Stimulated activated CD8-positive, alpha-beta memory T cell treated with anti-CD3 and anti-CD28 coated beads, Interleukin-12 subunit alpha, Interleukin-12 subunit beta, amount 100 ng/mL, for 4 hours (primary cell): ENCODE measurements around the gene ABCA12.

ENCODE experiments used
- DNase-seq: peaks from one replicate; pipeline ENCODE4 v3.0.0-alpha.2; 2020; ENCODE audit warnings: low read depth

ABCA12 gene

DNA sequence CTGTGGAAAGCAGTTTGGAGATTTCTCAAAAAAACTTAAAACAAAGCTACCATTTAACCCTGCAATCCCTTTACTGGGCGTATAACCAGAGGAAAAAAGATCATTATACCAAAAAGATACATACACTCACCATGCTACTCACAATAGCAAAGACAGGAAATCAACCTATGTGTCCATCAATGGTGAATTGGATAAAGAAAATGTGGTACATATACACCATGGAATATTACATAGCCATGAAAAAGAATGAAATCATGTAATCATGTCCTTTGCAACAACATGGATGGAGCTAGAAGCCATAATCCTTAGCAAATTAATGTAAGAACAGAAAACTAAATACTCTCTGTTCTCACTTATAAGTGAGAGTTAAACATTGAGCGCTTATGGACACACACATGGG is 18.6 kb downstream of the ABCA12 start:
- DNase-seq = no peak

DNA sequence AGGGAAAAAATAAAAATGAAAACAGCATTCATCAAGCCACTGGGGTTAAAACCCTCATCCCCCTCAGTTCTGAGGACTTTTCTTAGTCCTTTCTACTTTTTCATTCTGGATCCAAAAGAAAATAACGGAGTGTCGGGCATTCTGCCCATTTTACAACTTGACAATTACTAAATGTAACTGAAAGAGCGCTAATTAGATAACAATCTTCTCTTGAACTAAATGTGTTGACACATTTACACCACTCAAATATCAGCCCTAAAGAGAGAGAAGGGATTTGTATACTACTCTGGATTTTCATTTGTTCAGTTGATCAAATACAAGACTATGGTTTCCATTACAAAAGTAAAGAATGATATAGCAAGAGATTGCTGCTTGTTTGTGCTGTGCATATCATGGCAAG is 27.5 kb downstream of the ABCA12 start:
- DNase-seq = no peak

DNA sequence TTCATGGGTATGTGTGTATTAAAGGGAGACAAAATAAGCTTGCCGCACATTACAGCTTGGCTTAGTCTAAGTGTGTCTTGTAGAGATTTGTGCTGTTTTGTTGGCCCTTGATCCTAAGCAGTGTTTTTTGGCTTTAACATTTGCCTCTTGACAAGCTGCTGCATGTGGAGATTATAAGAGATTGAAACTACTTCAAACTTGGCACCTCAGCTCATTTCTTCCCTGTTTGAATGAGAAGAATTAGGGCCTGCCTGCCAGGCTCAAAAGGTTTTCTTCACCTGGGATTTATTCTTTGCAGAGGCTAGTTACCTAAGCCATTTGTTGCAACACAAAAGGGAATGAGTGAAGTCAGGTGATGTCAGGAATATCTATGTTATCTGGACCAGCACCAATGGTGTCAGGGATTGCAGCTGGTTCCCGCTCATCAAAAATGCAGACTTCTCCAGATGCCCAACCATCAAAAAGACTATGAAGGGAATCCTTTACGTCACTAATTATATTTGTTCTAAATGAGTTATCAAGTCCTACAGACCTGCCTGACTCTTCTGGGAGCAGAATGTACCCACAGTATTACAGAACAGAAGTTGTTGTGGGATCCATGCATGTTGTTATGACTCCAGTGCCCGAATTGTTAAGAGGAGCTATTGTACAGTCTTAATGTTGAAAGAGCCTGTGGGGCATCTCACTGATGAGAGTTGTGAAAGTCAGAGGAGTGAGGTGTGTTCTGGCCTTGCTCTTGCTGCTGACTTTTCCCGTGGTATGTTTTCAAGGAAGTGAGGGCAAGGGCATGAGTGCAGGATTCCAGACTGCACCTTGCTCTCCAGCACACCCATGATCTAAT is 31.0 kb downstream of the ABCA12 start:
- no peak for DNase-seq

DNA sequence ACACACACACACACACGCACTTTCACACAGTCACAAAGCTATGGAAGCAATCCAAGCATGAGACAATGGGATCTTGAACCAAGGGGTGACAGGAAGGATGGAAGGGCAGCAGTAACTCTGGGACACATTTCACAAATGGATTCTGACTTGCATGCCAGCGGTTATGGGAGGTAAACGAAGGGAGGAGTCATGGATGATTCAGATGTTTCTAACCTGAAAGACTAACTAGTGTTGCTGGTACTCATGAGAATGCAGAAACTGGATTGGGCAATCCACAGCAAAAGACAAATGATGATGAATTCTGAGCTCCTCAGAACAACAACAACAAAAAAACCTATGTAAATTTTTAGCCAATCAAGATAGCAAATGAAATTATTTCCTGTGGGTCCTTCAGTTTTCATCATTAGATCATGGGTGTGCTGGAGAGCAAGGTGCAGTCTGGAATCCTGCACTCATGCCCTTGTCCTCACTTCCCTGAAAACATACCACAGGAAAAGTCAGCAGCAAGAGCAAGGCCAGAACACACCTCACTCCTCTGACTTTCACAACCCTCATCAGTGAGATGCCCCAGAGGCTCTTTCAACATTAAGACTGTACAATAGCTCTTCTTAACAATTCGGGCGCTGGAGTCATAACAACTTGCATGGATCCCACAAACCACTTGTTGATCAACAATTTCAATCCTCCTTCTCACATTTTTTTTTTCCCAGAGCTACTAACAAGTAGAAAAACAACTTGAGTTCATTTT is 32.6 kb downstream of the ABCA12 start:
- no peak for DNase-seq

DNA sequence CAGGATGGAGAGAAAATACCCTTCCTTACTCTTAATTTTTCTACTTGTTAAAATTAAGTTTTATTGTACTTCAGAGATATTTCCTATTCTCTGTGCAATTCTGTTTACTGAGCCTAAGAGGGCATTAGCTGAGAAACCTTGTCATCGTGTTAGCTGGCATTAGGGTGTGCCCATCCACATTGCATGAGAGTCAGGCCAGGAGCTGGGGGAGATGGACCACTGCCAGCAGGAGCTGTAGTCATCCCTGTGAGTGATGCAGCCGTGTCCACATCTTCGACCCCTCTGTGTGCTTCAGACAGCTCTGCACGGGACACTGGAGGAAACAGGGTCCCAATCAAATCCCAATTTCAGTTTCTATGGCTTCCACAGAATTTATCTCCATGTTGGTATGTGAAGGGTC is 34.2 kb downstream of the ABCA12 start:
- DNase-seq = no peak

DNA sequence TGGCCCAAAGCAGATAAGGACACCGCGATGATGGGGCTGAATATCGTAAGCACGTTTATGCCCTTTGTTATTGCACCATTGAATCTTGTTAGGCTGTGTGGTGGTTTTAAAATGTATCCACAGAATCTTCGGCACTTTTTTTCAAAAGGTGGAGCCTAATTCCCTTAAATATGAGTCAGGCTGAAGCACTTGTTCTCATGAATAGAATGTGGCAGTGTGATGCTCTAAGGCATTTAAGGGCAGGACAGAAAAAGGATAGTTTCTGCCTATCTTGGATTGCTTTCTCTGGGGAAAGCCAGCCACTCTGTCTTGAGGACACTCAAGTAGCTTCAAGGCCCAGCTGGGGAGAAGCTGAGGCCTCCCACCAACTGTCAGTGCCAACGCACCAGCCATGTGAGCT is 39.6 kb downstream of the ABCA12 start:
- DNase-seq = no peak

DNA sequence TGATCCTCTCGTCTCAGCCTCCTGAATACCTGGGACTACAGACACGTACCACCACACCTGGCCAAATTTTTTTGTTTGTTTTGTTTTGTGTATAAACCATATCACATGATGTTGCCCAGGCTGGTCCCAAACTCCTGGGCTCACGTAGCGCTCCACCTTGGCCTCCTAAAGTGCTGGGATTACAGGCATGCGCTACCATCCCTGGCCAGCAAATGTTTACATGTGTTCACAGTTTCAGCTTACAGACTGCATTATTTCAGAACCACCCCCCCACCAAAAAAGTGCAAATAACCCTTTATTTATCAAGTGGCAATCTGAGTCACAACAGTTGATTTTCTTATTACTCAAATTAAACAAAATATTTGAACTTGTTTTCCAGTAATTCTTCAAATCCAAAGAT is 54.3 kb downstream of the ABCA12 start:
- no peak for DNase-seq

DNA sequence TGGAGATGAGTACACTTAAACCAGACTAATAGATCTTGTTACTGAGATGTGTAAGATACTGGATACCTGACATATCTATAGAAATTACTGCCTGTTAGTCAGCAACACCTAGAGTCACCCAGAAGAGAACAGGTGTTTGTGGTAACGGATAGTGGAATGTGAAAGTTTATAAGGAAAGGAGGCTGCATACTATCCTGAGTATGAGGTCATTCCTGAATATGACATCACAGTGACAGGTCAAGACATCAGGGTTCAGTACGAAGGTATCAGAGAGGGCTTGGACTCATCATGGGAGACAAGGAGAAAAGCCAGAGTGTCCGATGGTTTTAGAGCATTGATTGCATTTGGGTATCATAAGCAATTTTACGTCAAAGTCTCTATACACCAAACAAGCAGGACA is 55.3 kb downstream of the ABCA12 start:
- no peak for DNase-seq

DNA sequence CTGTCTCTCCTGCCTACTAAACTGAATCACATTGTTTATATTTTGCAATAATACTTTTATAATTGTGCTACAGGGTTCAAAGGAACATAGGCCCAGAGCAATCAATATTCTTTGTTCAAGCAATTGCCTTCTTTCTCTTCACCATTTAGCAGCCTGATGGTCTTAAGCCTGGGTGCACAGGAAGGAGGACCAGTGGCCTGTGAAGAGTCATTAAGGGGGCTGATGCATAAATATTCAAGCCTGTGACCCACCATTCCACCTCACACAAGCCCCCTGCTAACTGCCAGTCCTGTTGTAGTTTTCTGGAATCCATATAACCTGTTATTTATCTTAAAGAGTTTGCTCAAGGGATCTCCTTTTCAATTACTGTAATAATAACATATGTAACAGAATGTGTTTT is 56.0 kb downstream of the ABCA12 start:
- DNase-seq = no peak

DNA sequence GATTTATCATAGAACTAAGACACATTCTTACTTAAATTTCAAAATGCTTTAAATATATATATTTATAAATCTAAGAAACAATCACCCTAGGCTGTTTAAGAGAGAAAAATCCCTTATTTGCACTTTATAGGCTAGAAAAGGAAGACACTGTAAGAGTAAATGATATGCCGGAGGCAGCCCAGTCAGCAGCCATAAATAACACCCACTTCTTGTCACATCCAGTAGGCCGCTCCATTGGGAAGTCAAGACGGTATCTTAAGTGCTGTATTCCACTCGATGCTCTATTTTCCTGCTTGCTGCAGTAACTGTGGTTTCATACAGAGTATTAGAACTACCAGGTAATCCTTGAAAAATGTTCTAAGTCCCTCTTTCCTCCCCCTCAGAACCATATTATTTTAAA is 57.9 kb downstream of the ABCA12 start:
- DNase-seq = no peak

DNA sequence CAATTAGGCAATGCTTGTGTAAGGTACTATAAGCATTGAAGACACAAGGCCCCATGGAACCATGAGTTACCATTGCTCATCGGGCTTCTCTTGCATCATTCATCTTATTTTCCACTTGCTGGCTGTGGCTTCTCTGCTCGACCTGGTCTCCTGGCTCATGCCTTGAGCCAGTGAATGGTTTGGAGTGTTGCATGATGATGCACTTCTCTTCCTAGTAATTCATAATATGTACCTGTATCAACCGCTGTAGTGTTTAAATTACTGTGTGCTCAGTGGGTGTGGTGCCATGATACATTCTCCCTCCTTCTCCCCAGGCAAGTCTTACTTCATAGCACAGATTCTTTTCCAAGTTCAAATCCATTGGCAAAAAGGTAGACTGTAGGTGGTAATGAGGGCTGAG is 66.8 kb downstream of the ABCA12 start:
- DNase-seq = no peak

DNA sequence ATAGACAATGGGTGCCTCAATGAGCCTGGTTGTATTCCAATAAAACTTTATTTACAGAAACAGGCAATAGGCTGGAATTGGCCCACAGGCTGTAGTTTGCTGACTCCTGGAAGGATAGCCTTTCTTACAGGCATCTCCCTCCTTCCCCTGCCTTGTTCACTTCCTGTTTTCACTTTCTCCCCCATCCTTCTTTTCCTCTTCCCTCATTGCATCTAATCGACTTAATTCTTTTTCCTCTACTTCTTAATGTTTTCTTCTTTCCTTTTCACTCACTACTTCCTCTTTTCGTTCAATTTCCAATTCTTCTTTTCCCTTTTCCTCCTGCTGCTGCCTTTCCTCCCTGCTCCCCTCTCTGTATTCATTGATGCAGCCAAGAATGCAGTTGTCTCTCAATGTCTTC is 70.0 kb downstream of the ABCA12 start:
- DNase-seq = no peak

DNA sequence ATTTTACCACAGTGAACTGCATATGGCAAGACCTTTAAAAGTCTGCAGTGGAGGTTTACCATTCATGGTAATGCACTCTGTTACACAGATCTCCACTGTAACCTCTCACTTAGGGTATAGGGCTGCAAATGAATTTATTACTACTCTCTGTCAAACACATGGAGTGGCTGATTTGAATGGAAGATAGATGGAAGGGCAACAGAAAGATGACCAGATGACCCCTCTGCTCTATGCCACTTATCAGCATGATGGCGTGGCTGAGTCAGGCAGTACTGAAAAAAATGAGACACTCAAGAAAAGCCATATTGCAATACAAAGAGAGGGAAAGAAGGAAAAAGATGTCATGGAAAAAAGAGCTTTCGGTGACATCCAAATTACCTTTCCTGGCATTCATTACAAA is 72.3 kb downstream of the ABCA12 start:
- DNase-seq = no peak

DNA sequence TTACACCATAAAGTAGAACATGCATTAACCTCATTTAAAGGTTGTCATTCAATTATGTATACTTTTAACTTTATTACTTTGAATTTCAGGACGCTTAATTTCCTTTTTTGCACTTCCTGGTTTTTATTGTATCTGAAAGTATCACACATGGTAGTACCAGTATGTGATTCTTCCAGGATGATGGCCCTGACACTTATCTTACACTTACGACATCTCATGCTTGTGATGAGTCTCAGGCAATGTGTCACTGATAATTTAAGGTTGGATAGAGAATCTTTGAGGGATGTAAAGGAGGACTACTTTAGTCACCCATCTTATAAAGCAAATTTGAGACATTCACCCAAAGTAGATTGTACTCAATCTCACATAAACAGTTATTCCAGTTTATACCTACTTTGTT is 74.9 kb downstream of the ABCA12 start:
- no peak for DNase-seq

DNA sequence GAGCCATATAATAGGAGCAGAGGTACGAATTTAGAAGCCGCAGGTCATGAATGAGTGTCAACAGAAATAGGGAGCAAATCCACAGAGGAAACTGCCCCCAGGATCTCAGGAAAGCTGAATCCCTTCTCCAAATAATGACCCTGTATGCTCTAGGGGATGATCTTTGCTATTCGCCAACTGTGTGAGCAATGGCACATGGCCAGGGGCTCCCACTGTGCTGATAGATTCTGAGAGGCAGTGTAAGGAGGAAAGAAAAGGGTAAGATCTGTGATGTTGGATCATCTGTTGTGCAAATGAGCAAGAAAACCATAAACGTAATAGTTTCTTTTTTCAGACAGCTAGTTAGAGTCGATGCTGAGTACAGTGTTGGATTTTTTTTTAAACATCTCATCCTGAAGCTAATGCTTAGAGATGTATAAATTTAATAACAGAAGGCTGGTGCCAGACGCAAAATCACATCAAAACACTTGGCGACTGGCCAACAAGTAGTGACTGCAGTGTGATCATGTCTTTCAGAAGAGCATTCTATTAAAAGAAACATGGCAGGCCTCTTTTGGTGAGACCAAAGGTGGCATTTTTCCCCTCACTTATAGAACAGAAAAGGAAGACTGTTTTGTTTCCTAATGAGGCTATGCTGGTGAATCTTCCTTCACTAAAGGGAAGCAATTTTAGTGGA is 77.4 kb downstream of the ABCA12 start:
- DNase-seq = no peak

DNA sequence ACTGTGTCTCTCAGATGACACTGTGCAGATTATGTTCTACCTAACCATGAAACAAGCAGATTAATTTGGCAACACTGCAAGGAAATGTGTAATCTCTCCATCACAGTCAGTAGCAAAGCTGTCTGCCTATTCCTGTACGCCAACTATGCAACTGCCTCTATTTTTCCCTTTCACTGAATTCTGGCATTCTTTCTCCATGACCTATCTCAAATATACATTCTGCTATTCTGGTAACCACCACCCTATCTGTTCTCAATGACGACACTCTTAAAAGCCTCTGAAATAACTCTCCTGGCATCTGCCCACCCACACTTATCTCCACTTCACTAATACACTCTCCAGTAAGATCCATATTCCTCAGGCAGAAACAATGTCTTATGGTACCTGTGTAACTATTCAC is 78.7 kb downstream of the ABCA12 start:
- DNase-seq = no peak

DNA sequence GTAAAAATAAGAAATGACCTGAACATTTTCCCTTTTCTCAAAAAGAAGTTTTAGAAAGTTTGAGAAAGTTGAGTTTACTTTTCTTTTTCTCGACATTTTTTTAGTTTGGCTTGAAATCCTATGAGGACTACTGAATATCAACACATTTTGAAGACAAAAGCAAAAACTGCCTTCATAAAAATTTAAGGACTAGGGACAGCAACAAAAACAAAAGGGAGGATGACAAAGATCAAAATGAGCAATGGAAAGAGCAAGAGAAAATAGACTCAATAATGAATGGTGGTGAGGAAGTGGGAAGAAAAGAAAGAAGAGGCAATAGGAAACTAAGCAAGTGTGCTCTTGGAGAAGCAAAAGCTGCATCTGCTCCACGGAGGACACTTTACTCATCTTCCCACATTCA is 82.5 kb downstream of the ABCA12 start:
- no peak for DNase-seq

DNA sequence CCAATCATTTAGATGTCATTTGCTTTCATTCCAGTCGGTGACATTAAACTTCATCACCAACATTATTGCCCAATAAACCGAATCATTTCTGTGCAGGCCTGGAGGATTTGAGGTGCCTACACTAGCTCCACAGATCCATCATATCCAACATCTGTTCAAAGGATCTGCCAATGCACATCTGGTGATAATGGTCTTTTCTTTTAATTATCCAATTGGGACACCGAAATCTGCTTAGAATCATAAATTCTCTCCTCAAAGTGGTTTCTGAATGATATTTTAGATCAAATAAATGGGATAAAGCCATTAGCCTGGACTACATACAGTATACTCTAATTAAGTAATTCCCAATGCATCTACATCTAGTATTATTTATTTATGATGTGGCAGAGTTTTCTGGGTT is 85.6 kb downstream of the ABCA12 start:
- no peak for DNase-seq

DNA sequence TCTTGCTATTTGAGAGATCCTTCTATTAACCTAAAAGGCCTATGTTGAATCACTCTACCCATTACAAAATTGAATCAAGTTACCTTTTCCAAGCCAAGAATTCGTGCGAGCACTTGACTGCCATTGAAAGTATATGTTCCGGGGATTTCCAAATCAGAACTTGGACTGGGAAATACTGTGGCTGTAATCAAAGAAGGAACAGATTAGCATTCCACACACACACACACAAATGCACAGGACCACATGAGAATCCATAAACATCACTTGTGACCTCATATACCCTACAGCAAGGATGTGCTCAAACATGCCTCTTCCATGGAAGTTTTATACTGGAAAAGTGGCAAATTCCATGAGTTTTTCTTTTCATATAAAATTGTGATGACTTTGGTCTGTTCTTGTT is 86.0 kb downstream of the ABCA12 start:
- no peak for DNase-seq

DNA sequence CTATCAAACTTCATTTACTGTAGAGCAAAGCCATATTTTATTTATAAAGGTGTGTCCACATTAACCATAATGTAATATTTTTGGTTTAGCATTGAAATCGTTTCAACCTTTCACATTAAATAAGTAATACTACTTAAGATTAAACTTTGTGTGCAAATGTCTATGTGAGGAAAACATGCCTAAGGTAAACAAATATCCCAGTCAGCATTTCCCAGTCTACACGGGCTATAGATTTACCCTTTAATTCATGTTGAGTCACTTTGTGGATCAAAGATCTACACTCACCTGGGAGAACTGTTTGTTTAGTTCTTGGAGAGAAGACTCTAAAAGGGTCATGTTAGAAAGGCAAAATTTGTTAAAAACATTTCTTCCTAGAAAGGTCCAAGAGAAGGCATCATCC is 89.1 kb downstream of the ABCA12 start:
- no peak for DNase-seq

DNA sequence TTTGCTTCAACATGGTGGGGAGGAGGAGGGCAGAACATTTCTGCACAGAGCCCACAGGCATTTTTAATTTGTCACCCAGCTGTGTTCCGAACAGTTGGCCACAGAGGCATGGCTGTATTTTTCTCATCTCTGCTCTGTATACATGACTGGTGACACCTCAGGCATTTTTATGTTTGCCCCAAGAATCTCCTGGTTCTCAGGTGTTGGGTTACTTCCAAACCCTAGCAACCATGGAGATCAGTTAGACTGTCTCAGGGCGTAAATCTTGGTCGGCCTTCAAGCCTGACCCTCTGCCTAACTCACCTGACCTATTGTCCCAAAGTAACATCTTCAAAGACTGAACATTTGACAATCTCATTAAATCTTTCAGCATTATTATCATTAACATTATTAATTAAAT is 100.0 kb downstream of the ABCA12 start:
- DNase-seq = no peak

DNA sequence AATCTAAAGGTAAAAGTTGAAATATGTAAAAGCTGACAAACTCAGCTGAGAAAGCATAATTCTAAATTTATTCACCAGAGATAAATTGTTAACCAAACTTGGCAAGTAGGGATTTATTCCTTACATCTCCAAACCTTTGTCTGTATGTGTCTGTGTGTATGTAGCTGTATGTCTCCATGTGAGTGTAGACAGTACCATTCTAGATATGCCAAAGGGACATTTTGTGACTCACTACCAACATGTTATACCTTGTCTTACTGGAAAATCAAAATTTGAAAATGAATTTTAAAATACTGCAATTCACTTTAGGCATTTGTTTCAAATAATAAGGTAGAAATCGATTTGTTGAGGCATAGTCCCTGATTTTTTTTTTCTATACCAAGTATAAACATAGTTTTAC is 102.1 kb downstream of the ABCA12 start:
- DNase-seq = no peak

DNA sequence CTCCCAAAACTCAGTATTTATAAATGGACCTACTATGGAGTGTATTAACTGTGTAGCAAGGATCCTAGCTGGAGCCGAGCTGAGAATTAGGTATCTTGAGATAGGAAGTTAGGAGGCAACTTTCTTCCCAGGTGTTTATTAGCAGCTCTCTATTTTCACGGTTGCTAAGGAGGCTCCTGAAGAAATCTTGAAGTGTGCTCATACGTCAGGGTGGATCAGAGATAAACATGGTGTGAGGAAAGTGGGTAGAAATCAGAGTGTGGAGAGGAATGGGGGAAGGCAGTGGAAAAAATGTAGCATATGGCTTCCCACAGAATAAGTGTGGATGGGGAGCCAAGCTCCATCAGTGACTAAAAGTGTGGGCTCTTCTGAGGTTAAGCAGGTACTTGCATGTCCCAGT is 104.3 kb downstream of the ABCA12 start:
- no peak for DNase-seq
